Measurements from ENCODE around the gene FDXR. TPM values are rescaled to one million over a fixed set of nuclear protein-coding genes. Genes with fewer than 3 reads are reported as not detected.

Gene FDXR
- total and polyA plus RNA-seq, 2 donors (not counting 3 experiments of a cell fraction or from before 2014, with no cell fraction given) = 19.7 to 33.4 TPM

GRCh38 chr17:74855323-74855722 is 17.5 kb downstream of the FDXR start:
- POLR2A ChIA-PET = interaction anchor here (2.0 kb wide), 1 partner anchor 18 kb away, joined by 7 read pairs; the partner anchor contains the start of gene FDXR
- intact Hi-C loops (cut with micrococcal nuclease) = no loop called here
- Histone ChIP-seq H2AFZ (ENCODE audit: low read depth, low read length) (no peak overlapping the region), H4K20me1 (replicated peaks; ENCODE audit: control insufficient read depth, extremely low read depth, insufficient read depth, low read length) (no peaks in the 10 kb centered on the region), H3K9me3 (replicated peaks; ENCODE audit: control insufficient read depth, insufficient read depth, low read length) (no peaks in the 10 kb centered on the region), H3K27me3 (ENCODE audit: control insufficient read depth in 2 of 2, insufficient read depth in 2 of 2, low read length in 2 of 2) (peaks cover 55 to 56% of the 10 kb centered on the region in 2 experiments), H3K27ac (ENCODE audit: insufficient read depth, low read depth, low read length) (no peak overlapping the region), H3K4me1 (ENCODE audit: control insufficient read depth, extremely low read depth, insufficient read depth, low read length) (no peaks in the 10 kb centered on the region), H3K9ac (replicated peaks; ENCODE audit: extremely low read depth, insufficient read depth, low read length) (no peak overlapping the region), H3K79me2 (ENCODE audit: control insufficient read depth, insufficient read depth, low read length) (no peaks in the 10 kb centered on the region), H3K4me3 (replicated peaks in 1 of 3; ENCODE audit: insufficient read depth in 1 of 3, low read depth in 1 of 3, low read length in 3 of 3) (no peak overlapping the region), H3K36me3 (ENCODE audit: control insufficient read depth in 2 of 2, extremely low read depth in 1 of 2, insufficient read depth in 2 of 2, low read length in 2 of 2) (no peaks in the 10 kb centered on the region), H3K9me1 (replicated peaks; ENCODE audit: control insufficient read depth, extremely low read depth, insufficient read depth, low read length) (no peaks in the 10 kb centered on the region), H3K4me2 (ENCODE audit: insufficient read depth, low read length) (no peak overlapping the region)
- dilution Hi-C loops (cut with MboI; ENCODE audit: extremely low pct_ligation_motif_present, low sequenced_read_pairs) = no loop called here
- BruUV-seq (replicated peaks) = no TSS peak
- CTCF ChIA-PET = interaction anchor here (12.3 to 14.2 kb wide), 2 partner anchors 12 to 63 kb away, joined by 227 to 325 read pairs; no protein-coding TSS in a partner anchor
- no peak for FAIRE-seq
- TF ChIP-seq MAX (IDR thresholded peaks at IDR 0.05; ENCODE audit: insufficient read depth, insufficient read length) = no peak
- TF ChIP-seq POLR2A (IDR thresholded peaks at IDR 0.05; ENCODE audit: low read depth, low read length) = no peak
- no peak for TF ChIP-seq FOS (IDR thresholded peaks at IDR 0.05; ENCODE audit: borderline replicate concordance, insufficient read depth, low read length)
- no peak for DNase-seq (ENCODE audit: low read depth, low spot score)

GRCh38 chr17:74854792-74855191 is 18.0 kb downstream of the FDXR start:
- TF ChIP-seq EZH2 (IDR thresholded peaks at IDR 0.05; ENCODE audit: borderline replicate concordance, low read depth, low read length, severe bottlenecking) (no peak), CTCF (IDR thresholded peaks at IDR 0.05; ENCODE audit: extremely low read depth in 1 of 2, insufficient read depth in 1 of 2, low read depth in 1 of 2, low read length in 2 of 2) (no peak), GATA2 (IDR thresholded peaks at IDR 0.05; ENCODE audit: insufficient read depth, insufficient read length, low read depth, low read length) (no peak), FOS (IDR thresholded peaks at IDR 0.05; ENCODE audit: borderline replicate concordance, insufficient read depth, low read length) (no peak), MAX (IDR thresholded peaks at IDR 0.05; ENCODE audit: insufficient read depth, insufficient read length) (no peak)
- H3K9ac ChIP-seq (replicated peaks; ENCODE audit: extremely low read depth, insufficient read depth, low read length) = no peak overlapping the region
- H3K36me3 ChIP-seq (ENCODE audit: control insufficient read depth in 2 of 2, extremely low read depth in 1 of 2, insufficient read depth in 2 of 2, low read length in 2 of 2) = no peaks in the 10 kb centered on the region
- H3K9me1 ChIP-seq (replicated peaks; ENCODE audit: control insufficient read depth, extremely low read depth, insufficient read depth, low read length) = no peaks in the 10 kb centered on the region
- H3K4me2 ChIP-seq (ENCODE audit: insufficient read depth, low read length) = no peak overlapping the region
- DNase-seq (ENCODE audit: low read depth, low spot score) = no peak
- POLR2A ChIA-PET = no interaction called here
- H3K4me3 ChIP-seq (replicated peaks in 1 of 3; ENCODE audit: insufficient read depth in 1 of 3, low read depth in 1 of 3, low read length in 3 of 3) = no peak overlapping the region
- intact Hi-C loops (cut with micrococcal nuclease) = no loop called here
- no peaks in the 10 kb centered on the region for H3K4me1 ChIP-seq (ENCODE audit: control insufficient read depth, extremely low read depth, insufficient read depth, low read length)
- no peaks in the 10 kb centered on the region for H4K20me1 ChIP-seq (replicated peaks; ENCODE audit: control insufficient read depth, extremely low read depth, insufficient read depth, low read length)
- no peak overlapping the region for H2AFZ ChIP-seq (ENCODE audit: low read depth, low read length)
- no peaks in the 10 kb centered on the region for H3K79me2 ChIP-seq (ENCODE audit: control insufficient read depth, insufficient read depth, low read length)
- dilution Hi-C loops (cut with MboI; ENCODE audit: extremely low pct_ligation_motif_present, low sequenced_read_pairs) = no loop called here
- no TSS peak for BruUV-seq (replicated peaks)
- peaks cover 50 to 52% of the 10 kb centered on the region in 2 experiments for H3K27me3 ChIP-seq (ENCODE audit: control insufficient read depth in 2 of 2, insufficient read depth in 2 of 2, low read length in 2 of 2)
- CTCF ChIA-PET = interaction anchor here (12.3 to 14.2 kb wide), 2 partner anchors 11 to 63 kb away, joined by 227 to 325 read pairs; no protein-coding TSS in a partner anchor
- no peak for FAIRE-seq
- no peak overlapping the region for H3K27ac ChIP-seq (ENCODE audit: insufficient read depth, low read depth, low read length)
- no peaks in the 10 kb centered on the region for H3K9me3 ChIP-seq (replicated peaks; ENCODE audit: control insufficient read depth, insufficient read depth, low read length)

Data from endothelial cell of umbilical vein (primary cell).